ENCODE measurements around the gene CHST8.

- TF ChIP-seq CTCF (conservative IDR thresholded peaks at IDR 0.05; ENCODE audit: low read depth in 2 of 2) (no peak), REST (IDR thresholded peaks at IDR 0.05; ENCODE audit: unreplicated experiment) (no peak), EZH2 (IDR thresholded peaks at IDR 0.05; ENCODE audit: low read depth, unreplicated experiment) (no peak), JUNB (IDR thresholded peaks at IDR 0.05; ENCODE audit: unreplicated experiment) (no peak), POLR2AphosphoS5 (IDR thresholded peaks at IDR 0.05; ENCODE audit: low read depth) (no peak), CREB1 (CRISPR knock-in tag; IDR thresholded peaks at IDR 0.05; ENCODE audit: low read depth) (no peak), ZNF114 (CRISPR knock-in tag; IDR thresholded peaks at IDR 0.05) (no peak), EZH2phosphoT487 (IDR thresholded peaks at IDR 0.05; ENCODE audit: unreplicated experiment) (no peak), STAT1 (IDR thresholded peaks at IDR 0.05; ENCODE audit: unreplicated experiment) (no peak), ETS1 (IDR thresholded peaks at IDR 0.05) (no peak), NANOG (IDR thresholded peaks at IDR 0.05; ENCODE audit: borderline replicate concordance) (no peak), ZNF331 (CRISPR knock-in tag; IDR thresholded peaks at IDR 0.05; ENCODE audit: low read depth) (no peak), ZNF462 (CRISPR knock-in tag; IDR thresholded peaks at IDR 0.05) (no peak)
Observed at GRCh38 chr19:33673996-33674625, 52.4 kb downstream of the CHST8 start.

All from GM23338 (cell line).